CD4-positive, alpha-beta T cell treated with Interleukin-17A for 1 hour (primary cell): ENCODE results near the gene CLSTN2.

Experiments
- DNase-seq: peaks from one replicate; pipeline ENCODE4 v3.0.0-alpha.2; 2020

CLSTN2 gene

DNA sequence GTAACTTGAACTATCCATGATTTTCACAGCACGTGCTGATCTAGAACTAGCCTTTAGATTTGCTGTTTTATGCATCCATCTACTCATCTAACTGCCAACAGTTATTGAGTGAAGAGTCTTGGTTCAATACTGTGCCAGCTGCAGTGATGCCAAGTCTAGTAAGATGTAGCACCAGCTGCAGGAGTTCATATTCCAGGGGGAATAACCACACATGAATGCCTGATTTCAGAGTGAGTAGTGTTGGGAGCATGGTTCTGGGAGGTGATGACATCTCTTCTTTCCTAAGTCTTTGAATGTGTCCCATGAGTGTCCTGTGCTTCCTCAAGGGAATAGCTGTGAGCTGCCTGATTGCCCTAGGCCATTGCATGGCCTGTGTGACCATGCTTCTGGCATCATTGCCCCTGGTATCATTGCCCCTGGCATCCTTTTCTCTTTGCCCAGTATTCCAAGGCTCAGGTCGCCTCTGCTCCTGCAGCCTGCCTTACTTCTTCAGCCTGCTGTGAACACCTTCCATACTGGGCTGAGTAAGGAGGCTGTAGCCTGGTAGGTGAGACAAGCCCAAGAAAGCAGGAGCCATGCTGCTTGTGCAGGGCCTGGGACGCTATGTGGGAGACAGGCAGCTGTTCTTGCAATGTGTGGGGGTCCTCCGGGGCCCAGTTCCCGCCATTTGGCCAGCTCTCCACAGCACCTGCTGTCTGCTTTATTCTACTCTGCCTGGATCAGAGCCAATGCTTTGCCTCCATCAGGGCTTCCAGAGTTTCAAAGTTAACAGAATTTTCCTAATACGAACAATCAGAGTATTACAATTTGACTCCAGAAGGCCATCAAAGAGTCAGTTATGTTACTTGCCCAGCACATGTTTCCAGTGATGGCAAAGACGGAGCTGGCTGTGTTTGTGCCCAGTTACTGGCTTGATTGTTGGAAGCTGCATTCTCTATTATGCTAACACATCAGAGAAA, 73.2 kb downstream of the CLSTN2 start:
- DNase-seq, result no peak

DNA sequence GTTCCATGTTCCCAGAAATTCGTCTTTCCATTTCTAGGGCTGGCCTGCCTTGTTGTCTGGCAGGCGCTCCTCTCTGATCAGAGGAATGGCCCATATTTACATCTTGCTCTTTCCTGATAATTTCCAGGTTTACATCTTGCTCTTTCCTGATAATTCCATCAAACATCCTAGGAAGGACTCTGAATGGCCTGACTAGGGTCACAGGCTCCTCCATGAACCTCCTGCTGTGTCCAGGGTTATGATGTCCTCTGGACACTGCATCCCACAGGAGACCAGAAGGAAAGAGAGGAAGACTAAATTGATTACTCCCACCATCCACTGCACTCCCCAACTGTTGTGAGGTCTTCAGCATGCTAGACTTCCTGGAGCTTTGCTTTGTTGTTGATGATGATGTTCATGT, 75.4 kb downstream of the CLSTN2 start:
- DNase-seq, result no peak

DNA sequence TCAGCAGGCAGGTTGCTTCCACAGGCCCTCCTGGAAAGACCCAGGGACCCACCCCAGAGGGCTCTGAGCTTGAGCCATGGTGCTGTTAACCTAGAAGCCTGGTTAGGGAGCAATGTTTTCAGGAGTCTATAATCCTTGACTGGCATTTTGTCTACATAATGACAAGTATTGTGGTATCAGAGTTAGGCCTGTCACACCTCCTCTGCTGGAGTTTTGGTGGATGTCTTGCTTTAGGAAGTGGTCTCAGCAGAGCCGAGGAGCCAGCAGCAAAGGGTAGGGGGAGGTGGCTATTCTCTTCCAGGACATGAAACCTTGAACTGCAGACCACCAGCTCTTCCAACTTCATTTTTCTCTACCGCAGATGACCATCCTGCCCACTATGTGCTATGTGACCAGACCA, 76.1 kb downstream of the CLSTN2 start:
- DNase-seq, result no peak

DNA sequence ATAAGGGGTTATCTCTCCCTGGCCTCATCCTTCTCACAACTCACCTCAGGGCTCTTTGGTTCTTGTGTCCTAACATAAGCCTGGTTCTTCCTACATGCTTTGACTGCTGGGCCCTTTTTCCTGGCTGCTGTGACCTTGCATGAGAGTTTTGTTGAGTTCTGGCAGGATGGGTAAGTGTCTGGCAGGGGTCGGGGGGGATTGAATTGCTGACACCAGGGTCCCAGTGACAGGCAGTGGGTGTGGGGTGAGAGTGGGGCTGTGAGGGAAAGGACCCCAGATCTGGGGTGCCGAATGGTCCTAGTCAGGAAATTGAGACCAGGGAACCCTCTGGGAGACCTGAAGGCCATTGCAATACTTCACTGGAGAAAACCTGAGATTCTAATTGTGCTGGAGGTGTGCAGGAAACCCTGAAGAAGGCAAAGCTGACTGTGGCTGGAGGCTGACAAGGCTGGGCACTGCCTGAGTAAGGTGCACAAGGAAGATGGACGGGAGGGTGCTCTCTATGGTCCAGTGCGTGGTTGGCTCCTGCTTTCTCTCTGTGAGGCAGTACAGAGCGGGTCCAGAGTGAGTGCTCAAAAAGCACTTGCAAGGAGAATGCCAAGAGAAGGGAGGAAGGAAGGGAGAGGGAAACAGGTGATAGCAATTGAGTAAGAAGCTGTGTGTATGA, 76.8 kb downstream of the CLSTN2 start:
- no peak for DNase-seq

DNA sequence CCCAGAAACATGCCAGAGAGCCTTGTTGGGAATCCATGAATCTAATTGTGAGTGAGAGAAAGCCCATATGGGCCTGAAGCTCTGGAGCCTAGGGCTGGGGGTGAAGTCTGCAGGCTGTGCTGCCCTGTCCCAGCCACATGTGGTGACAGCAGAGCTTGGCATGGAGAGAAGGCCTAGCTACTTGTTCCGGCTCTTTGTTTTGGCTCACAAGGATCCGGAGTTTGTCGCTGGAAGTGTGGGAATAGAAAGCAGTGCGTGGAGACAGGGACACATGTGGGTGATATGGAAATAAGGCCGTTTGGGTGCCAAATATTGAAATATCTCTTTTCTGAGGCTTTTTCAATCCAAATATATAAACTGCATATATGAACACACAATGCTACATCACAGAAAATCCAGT, 78.2 kb downstream of the CLSTN2 start:
- no peak for DNase-seq

DNA sequence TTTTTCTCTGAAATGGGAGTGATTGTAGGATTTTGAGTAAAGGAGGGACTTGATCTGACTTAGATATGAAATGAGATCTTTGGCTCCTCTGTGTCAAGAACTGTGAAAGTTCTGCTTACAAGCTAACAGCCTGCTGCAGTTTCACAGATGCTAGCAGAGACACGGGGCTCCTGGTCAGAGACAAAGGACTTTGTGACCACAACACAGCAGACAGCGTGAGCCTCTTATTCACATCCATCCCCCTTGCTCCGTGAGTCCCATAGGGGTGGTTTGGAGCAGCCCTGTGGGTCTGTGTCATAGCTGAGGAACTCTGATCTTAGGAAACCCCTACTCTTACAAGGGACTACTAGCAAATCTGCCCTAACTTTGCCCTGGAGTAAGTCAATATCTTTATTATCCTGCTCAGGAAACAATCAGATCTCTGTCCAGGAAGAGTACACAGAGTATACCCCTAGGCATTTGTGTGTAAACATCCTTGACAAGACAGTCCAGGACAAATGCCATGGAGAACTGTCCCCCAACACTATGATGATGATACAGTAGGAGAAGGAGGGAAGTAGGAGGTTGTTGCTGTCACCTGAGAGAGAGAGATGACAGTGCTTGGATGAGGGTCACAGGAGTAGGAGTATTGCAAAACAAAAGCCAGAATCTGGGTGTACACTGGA, 80.0 kb downstream of the CLSTN2 start:
- no peak for DNase-seq

- DNase-seq, result no peak
Measured at GRCh38 chr3:140015741-140016140, 80.8 kb downstream of the CLSTN2 start.

DNA sequence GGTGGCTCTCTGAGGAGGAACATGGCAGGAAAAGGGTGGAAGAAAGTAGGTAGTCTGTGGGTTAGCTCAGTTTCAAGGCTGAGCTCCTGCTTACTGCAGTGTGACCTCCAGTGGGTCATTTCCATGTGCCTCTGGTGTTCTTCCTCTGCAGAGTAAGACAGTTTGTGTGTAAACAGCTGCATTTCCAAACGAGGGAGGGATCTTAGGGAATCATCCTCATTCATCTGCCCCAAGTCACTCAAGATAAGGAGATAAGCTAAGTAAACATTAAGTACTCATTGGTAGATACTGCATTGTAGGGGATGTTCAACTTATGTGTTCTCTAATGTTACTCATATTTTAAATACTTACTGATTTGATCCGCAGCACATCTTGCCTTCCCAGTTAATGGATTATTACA, 83.6 kb downstream of the CLSTN2 start:
- DNase-seq, result no peak

- DNase-seq, result no peak
Measured at GRCh38 chr3:140019946-140020345, 85.0 kb downstream of the CLSTN2 start.

- no peak for DNase-seq
Measured at GRCh38 chr3:140020541-140020940, 85.6 kb downstream of the CLSTN2 start.

- no peak for DNase-seq
Measured at GRCh38 chr3:140021269-140021668, 86.3 kb downstream of the CLSTN2 start.

DNA sequence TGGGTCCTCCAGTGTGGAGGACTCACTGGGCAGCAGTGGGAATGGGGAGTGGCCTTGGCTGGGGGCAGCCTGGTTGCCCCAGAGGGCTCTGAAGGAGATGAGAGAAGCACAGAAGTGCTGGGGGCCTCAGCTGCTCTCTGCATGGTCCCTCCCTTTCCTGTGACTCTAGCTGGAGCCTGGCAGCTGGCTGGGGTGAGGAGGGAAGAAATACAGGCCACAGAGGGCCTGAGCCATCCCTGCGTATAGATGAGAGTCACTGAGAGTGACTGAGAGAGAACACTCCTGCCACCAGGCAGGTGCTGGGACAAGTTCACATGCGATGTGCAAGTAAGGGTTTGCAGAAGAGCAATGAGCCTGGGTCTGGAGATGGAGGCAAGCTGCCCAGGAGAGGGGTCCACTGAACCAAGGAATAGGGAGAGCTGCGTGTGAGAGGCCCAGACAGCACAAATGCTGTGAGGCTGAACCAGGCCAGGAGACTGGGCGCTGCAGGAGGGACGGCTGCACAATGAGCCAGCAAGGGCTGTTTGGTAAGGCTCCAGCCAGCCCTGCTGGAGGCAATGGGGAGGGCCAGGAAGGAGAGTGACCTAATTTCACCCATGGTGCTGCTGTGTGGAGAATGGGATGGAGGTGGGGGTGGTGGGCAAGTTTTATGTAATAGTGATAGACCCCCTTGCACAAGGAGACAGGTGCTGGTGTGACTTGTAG, 87.2 kb downstream of the CLSTN2 start:
- DNase-seq, result no peak

DNA sequence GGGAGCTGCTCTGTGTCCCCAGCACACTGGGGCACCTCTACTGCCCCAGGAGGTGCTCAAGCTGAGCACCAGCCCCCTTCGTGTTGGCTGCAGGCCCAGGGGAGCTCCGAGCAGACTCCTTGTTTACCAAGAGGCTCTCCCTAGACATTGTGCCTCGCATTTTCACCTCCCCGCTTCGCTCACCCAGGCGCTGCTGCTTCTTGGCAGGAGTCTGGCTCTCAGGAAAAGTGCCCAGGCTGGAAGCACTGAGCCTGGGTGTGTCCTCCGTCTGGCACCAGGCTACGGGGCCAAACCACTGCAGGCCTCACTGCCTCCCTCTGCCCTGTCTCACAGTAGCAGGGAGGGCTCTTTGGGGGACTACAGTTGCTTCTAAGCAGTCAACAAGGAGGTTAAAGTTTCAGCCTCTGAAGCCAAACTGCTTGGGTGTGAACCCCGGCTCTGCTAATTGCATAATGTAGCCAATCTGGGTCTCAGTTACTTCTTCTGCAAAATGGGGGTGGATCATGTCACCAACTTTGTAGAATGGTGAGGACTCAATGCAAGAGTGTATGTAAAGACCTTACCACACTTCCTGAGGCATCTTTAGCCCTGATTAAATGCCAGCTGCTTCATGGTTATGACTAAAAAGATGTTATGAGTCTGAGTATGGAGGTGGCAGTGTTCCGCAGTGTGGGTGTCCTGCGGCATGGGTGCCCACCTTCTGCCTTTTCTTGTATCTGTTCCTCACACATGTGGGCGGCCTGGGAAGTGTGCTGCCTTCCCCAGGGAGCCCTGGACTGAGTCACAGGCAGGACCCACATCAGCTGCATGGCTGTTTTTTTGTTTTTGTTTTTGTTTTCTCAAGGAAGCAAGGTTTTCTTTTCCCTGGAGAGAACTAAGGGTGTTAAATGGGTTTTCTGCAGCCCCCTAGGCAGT, 88.9 kb downstream of the CLSTN2 start:
- DNase-seq, result no peak

- DNase-seq, result no peak
Measured at GRCh38 chr3:140031170-140031569, 96.2 kb downstream of the CLSTN2 start.

GRCh38 chr3:140034058-140034457, 99.1 kb downstream of the CLSTN2 start:
- no peak for DNase-seq

DNA sequence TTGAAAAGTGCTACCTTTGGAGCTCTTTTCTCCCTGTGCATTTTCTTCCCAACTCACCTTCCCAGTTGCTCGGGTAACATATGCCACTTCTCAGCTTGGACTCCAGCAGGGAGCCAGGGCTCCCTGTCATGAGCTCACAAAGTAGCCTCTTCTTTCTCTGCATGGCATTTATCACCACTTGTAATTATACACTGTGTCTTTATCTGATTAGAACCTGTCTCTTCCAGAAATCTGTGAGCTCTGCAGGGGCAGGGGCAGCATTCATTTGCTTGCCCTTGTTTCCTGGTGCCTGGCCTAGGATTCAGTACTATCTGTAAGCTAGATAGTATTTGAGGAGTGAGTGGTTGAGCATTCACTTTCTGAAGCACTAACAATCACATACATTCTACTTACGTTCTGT, 100.9 kb downstream of the CLSTN2 start:
- no peak for DNase-seq

DNA sequence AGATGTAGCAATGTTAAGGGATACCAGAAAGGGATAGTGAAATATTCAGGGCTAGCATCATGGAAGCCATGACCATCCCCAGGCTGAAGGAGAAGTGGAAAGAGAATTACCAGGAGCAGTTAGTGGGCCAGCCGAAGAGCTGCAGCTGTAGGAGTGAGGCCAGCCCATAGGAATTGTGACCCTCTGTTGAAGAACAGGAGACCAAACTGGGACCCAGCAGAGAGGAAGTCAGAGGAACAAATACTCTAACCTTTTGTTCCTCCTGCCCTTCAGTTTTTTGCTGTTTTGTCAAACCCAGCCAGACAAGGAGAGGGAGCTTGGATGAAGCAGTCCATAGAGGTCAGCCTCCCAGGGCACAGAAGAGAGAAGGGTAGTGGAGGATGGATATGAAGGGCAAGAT, 115.4 kb downstream of the CLSTN2 start:
- no peak for DNase-seq

- DNase-seq, result no peak
Measured at GRCh38 chr3:140051019-140051957, 116.3 kb downstream of the CLSTN2 start.

- no peak for DNase-seq
Measured at GRCh38 chr3:140052771-140053702, 118.1 kb downstream of the CLSTN2 start.

DNA sequence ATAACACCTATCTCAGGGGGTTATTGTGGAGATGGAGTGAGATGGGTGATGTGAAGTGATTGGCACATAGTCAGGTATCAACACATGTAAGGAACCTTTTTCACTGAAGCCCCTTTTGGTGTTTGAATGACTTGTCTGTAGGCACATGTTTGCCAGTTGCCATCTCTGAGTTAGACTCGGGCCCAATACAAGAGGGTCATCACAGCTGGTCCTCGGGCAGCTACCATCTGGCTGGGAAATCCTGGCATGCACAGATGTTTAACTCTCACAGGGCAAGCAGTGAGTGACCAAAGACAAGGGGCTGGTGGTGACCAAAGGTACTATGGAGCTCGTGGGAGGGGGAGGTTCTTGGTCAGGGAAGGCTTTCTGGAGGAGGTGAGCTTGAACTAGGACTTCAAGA, 118.8 kb downstream of the CLSTN2 start:
- no peak for DNase-seq
